ENCODE measurements around the gene TOM1.

- TF ChIP-seq CREM (IDR thresholded peaks at IDR 0.05; ENCODE audit: low read depth) (no peak), EZH2 (IDR thresholded peaks at IDR 0.05; ENCODE audit: borderline replicate concordance, control insufficient read depth, low read depth, low read length) (no peak), YY1 (IDR thresholded peaks at IDR 0.05; ENCODE audit: low read depth, low read length) (peak; percentile 73), ASH2L (IDR thresholded peaks at IDR 0.05; ENCODE audit: borderline replicate concordance, low read depth) (no peak), YBX1 (IDR thresholded peaks at IDR 0.05) (no peak), MEF2B (IDR thresholded peaks at IDR 0.05; ENCODE audit: partially characterized antibody, poor library complexity, severe bottlenecking) (no peak), IKZF1 (conservative IDR thresholded peaks at IDR 0.05) (peak; percentile 79), CREB1 (IDR thresholded peaks at IDR 0.05; ENCODE audit: low read depth) (no peak), MEF2A (IDR thresholded peaks at IDR 0.05; ENCODE audit: insufficient read depth, low read depth, low read length) (no peak), NR2C2 (IDR thresholded peaks at IDR 0.05; ENCODE audit: borderline replicate concordance, control insufficient read depth, insufficient read length, low read depth) (no peak), USF2 (IDR thresholded peaks at IDR 0.05; ENCODE audit: borderline replicate concordance, low read depth, low read length) (no peak)
- TF ChIP-seq, protein P1, sequence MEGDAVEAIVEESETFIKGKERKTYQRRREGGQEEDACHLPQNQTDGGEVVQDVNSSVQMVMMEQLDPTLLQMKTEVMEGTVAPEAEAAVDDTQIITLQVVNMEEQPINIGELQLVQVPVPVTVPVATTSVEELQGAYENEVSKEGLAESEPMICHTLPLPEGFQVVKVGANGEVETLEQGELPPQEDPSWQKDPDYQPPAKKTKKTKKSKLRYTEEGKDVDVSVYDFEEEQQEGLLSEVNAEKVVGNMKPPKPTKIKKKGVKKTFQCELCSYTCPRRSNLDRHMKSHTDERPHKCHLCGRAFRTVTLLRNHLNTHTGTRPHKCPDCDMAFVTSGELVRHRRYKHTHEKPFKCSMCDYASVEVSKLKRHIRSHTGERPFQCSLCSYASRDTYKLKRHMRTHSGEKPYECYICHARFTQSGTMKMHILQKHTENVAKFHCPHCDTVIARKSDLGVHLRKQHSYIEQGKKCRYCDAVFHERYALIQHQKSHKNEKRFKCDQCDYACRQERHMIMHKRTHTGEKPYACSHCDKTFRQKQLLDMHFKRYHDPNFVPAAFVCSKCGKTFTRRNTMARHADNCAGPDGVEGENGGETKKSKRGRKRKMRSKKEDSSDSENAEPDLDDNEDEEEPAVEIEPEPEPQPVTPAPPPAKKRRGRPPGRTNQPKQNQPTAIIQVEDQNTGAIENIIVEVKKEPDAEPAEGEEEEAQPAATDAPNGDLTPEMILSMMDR (IDR thresholded peaks at IDR 0.05 in 2 of 3, conservative IDR thresholded peaks at IDR 0.05 in 1 of 3; ENCODE audit: control insufficient read depth in 2 of 3, extremely low read depth in 1 of 3, insufficient read depth in 1 of 3, low read depth in 3 of 3, low read length in 3 of 3) = peak; percentile 80 to 97 (median 87)
- TF ChIP-seq, protein P2, sequence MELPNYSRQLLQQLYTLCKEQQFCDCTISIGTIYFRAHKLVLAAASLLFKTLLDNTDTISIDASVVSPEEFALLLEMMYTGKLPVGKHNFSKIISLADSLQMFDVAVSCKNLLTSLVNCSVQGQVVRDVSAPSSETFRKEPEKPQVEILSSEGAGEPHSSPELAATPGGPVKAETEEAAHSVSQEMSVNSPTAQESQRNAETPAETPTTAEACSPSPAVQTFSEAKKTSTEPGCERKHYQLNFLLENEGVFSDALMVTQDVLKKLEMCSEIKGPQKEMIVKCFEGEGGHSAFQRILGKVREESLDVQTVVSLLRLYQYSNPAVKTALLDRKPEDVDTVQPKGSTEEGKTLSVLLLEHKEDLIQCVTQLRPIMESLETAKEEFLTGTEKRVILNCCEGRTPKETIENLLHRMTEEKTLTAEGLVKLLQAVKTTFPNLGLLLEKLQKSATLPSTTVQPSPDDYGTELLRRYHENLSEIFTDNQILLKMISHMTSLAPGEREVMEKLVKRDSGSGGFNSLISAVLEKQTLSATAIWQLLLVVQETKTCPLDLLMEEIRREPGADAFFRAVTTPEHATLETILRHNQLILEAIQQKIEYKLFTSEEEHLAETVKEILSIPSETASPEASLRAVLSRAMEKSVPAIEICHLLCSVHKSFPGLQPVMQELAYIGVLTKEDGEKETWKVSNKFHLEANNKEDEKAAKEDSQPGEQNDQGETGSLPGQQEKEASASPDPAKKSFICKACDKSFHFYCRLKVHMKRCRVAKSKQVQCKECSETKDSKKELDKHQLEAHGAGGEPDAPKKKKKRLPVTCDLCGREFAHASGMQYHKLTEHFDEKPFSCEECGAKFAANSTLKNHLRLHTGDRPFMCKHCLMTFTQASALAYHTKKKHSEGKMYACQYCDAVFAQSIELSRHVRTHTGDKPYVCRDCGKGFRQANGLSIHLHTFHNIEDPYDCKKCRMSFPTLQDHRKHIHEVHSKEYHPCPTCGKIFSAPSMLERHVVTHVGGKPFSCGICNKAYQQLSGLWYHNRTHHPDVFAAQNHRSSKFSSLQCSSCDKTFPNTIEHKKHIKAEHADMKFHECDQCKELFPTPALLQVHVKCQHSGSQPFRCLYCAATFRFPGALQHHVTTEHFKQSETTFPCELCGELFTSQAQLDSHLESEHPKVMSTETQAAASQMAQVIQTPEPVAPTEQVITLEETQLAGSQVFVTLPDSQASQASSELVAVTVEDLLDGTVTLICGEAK (IDR thresholded peaks at IDR 0.05; ENCODE audit: borderline replicate concordance) = no peak
- TF ChIP-seq, protein P3, sequence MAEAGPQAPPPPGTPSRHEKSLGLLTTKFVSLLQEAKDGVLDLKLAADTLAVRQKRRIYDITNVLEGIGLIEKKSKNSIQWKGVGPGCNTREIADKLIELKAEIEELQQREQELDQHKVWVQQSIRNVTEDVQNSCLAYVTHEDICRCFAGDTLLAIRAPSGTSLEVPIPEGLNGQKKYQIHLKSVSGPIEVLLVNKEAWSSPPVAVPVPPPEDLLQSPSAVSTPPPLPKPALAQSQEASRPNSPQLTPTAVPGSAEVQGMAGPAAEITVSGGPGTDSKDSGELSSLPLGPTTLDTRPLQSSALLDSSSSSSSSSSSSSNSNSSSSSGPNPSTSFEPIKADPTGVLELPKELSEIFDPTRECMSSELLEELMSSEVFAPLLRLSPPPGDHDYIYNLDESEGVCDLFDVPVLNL (IDR thresholded peaks at IDR 0.05; ENCODE audit: low read depth, low read length) = no peak
Observed at GRCh38 chr22:35350539-35351503, 51.1 kb downstream of the TOM1 start.

Data from GM12878 (cell line).